HG02885 (cell line): ENCODE results near the gene GOLPH3L.
"Not testable (repeated sequence)": the region's sequence is repeated elsewhere in the genome, so short reads cannot be mapped to it uniquely, and the experiment has no call there.

Source experiments
- ATAC-seq: cut with Tn5 transposase; IDR thresholded peaks from one replicate; pipeline ENCODE4 v1.9.1; 2021; ENCODE audit warnings: mild to moderate bottlenecking; ENCODE audit not compliant: unreplicated experiment, poor library complexity

Gene GOLPH3L

DNA sequence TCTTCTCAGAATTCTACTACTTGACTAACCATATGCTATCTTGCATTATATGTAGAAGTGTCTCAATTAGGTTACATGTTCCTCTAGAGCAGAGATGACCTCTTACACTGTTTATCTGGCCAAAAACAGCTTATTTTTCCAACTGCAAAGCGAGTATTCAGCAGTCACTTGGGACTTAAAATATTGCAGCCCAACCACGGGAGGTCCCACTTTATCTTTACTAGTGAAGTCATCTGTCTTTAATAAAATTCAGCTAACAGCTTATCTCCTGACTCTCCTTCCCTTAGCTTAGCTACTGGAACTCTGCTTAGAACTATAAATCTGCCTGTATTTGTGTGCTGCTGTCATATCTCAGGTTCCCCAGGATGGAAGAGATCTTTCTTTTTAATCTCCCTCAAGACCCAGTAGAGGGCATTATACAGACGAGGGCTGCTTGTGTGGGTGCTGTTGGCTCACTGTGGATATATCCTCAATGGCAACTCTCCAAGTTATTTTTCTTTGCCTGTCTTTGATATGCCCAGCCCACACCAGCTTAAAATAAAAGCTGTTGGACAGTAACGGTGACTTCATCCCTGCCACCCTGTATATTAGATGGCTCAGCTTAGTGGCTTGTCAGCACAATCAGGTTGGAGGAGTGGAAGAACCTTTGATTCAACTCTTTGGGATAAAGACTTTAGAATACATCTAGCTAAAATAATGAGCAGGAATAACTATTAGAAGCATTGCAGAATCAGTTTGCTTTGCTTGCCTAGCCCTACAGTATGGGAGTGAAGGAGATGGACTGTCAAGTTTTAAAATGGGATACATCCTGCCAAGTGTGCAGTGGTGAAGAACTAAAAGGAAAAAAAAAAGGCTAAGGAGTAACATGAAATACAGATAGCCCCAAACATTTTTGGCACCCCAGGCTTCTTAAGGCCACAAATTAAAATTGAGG is 77.1 kb downstream of the GOLPH3L start:
- no peak for ATAC-seq

GRCh38 chr1:150615346-150616201 is 81.4 kb downstream of the GOLPH3L start:
- ATAC-seq = no peak

- no peak for ATAC-seq
Observed at GRCh38 chr1:150613061-150613920, 83.7 kb downstream of the GOLPH3L start.

DNA sequence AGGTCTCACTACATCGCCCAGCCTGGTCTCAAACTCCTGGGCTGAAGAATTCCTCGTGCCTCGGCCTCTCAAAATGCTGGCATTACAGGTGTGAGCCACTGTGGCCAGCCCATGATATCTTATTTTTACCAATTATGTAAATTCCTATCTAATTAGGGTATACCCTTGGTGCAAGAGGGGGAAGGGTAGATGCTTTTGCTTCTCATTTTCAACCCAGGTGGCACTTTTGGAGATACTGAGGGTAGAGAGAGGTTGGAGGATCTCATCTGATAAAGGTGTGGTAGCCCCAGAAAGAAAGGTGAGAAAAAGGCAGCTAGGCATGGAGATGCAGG is 85.0 kb downstream of the GOLPH3L start:
- peak; percentile 1 for ATAC-seq

DNA sequence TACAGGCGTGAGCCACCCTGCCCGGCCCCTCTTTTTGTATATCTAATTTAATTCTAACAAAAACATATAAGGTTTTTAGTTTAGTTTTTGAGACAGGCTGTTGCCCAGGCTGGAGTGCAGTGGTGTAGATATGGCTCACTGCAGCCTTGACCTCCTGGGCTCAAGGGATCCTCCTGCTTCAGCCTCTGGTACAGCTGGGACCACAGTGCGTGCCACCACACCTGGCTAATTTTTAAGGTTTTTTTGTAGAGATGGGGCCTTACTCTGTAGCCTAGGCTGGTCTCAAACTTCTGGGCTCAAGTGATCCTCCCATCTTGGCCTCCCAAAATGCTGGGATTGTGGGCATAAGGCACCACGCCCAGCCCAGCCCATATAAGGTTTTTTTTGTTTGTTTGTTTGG is 86.4 kb downstream of the GOLPH3L start:
- ATAC-seq = no peak

GRCh38 chr1:150609732-150610131 is 87.2 kb downstream of the GOLPH3L start:
- no peak for ATAC-seq

GRCh38 chr1:150606463-150607142 is 90.4 kb downstream of the GOLPH3L start:
- ATAC-seq = no peak

DNA sequence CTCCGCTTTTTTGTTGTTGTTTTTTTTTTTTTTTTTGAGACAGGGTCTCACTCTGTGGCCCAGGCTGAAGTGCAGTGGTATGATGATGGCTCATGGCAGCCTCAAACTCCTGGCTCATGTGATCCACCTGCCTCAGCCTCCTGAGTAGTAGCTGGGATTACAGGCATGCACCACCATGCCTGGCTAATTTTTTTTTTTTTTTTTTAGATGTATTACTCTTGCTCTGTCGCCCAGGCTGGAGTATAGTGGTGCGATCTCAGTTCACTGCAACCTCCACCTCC is 91.6 kb downstream of the GOLPH3L start:
- ATAC-seq = not testable (repeated sequence)

GRCh38 chr1:150604226-150604588 is 92.7 kb downstream of the GOLPH3L start:
- ATAC-seq = no peak

DNA sequence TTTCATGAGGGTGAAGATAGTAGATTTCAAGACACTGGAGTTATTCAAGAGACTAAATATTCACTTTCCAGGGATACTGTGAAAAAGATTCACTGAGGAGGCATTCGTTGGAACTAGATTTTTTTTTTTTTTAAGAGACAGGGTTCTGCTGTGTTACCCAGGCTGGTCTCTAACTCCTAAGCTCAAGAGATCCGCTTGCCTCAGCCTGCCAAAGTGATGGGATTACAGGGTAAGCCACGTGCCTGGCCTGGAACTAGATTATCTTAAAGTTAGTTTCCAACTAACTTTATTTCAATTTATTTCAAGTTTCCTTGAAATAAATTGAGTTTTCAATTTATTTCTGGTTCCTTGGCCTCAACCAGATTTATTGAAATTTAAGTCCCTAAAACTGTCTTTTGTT is 93.2 kb downstream of the GOLPH3L start:
- no peak for ATAC-seq

DNA sequence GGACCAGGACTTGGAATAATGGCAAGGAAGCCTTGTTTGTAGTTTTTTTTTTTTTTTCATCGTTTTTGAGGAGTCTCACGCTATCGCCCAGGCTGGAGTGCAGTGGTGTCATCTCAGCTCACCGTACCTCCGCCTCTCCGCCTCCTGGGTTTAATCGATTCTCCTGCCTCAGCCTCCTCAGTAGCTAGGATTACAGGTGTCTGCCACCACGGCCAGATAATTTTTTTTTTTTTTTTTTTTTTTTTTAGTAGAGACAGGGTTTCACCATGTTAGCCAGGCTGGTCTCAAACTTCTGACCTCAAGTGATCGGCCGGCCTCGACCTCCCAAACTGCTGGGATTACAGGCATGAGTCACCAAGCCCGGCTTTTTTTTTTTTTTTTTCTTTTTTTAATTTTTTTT is 94.6 kb downstream of the GOLPH3L start:
- not testable (repeated sequence) for ATAC-seq

DNA sequence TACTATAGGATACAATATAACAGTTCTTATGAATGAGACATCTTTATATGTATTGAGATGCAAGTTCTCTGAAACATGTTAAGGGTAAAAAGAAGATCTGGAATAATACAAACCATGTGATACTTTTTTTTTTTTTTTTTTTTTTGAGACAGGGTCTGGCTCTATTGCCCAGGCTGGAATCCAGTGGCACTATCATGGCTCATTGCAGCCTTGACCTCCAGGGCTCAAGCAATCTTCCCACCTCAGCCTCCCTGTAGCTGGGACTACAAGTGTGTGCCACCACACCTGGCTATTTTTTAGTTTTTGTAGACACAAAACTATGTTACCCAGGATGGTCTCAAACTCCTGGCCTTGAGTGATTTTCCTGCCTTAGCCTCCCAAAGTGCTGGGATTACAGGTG is 95.4 kb downstream of the GOLPH3L start:
- ATAC-seq = no peak

GRCh38 chr1:150598346-150598745 is 98.6 kb downstream of the GOLPH3L start:
- ATAC-seq = not testable (repeated sequence)

DNA sequence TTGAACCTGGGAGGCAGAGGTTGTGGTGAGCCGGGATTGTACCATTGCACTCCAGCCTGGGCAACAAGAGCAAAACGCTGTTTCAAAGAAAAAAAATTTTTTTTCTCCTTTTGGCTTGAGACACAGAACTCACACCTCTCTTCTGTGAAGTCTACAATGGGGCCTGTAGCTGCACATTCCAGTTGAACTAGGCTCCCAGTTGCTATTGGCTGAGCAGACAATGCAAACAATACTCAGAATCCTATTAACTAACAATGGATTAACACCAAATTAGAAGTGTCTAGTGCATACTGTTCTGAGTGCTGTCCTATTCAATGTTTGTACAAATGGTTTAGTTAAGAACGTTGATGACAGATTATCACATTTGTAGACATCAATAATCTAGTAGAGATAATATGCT is 100.0 kb downstream of the GOLPH3L start:
- ATAC-seq = no peak
